Stimulated activated CD8-positive, alpha-beta memory T cell treated with anti-CD3 and anti-CD28 coated beads, Interleukin-15, amount 100 ng/mL, for 48 hours (primary cell): ENCODE data around the gene CGB2.
A peak's percentile ranks its signal among the peaks of the same experiment; 100 is the strongest.
"Not testable (repeated sequence)": the region's sequence is repeated elsewhere in the genome, so short reads cannot be mapped to it uniquely, and the experiment has no call there.

Experiments used
- DNase-seq, 2 donors: peaks; one replicate each; pipeline ENCODE4 v3.0.0-alpha.2; 2020; ENCODE audit warnings: low read depth in 2 of 2

CGB2 gene

GRCh38 chr19:49010453-49010852 lies 21.2 kb upstream of the CGB2 start:
- DNase-seq: no peak

GRCh38 chr19:49011194-49011593 lies 20.5 kb upstream of the CGB2 start:
- DNase-seq: no peak

- DNase-seq: no peak
Measured at GRCh38 chr19:49014123-49014869, 17.4 kb upstream of the CGB2 start.

GRCh38 chr19:49014870-49015255 lies 16.8 kb upstream of the CGB2 start:
- no peak for DNase-seq

GRCh38 chr19:49016067-49016839 lies 15.4 kb upstream of the CGB2 start:
- DNase-seq: no peak

- no peak for DNase-seq
Measured at GRCh38 chr19:49017041-49017665, 14.5 kb upstream of the CGB2 start, which contains the start of gene LHB. Gene LHB, minus strand, starts transcription at chr19:49017091. Its CDS starts 10 bp downstream, at chr19:49017081.

GRCh38 chr19:49017666-49018351 lies 13.9 kb upstream of the CGB2 start:
- peak; percentile 46 to 55 for DNase-seq

- DNase-seq: not testable (repeated sequence)
Measured at GRCh38 chr19:49018388-49019241, 13.1 kb upstream of the CGB2 start.

GRCh38 chr19:49019242-49019932 lies 12.3 kb upstream of the CGB2 start:
- DNase-seq: peak in 1 of 2 donors; percentile 38

GRCh38 chr19:49020342-49020741 lies 11.3 kb upstream of the CGB2 start:
- DNase-seq: no peak

GRCh38 chr19:49020931-49021895 lies 10.5 kb upstream of the CGB2 start:
- DNase-seq: no peak

GRCh38 chr19:49022116-49022515 lies 9.6 kb upstream of the CGB2 start:
- no peak for DNase-seq

- not testable (repeated sequence) for DNase-seq
Measured at GRCh38 chr19:49024233-49024632, 7.5 kb upstream of the CGB2 start, which contains the start of gene CGB3. Gene CGB3, minus strand, starts transcription at chr19:49024333. Its CDS starts 362 bp downstream, at chr19:49023971.

GRCh38 chr19:49025088-49025487 lies 6.6 kb upstream of the CGB2 start:
- not testable (repeated sequence) for DNase-seq

GRCh38 chr19:49025599-49025998 lies 6.1 kb upstream of the CGB2 start:
- DNase-seq: not testable (repeated sequence)

- DNase-seq: not testable (repeated sequence)
Measured at GRCh38 chr19:49028686-49029085, 3.0 kb upstream of the CGB2 start.

- not testable (repeated sequence) for DNase-seq
Measured at GRCh38 chr19:49029749-49030148, 1.9 kb upstream of the CGB2 start.

- not testable (repeated sequence) for DNase-seq
Measured at GRCh38 chr19:49030323-49030722, 1.4 kb upstream of the CGB2 start.

- DNase-seq: peak in 1 of 2 donors; percentile 51
Measured at GRCh38 chr19:49036815-49037214, 5.1 kb downstream of the CGB2 start, which contains the start of gene CGB1. Gene CGB1, minus strand, starts transcription at chr19:49036895. Its CDS starts 184 bp downstream, at chr19:49036711.
